Measurements from ENCODE around the gene COL4A2.

- TF ChIP-seq EZH2 (IDR thresholded peaks at IDR 0.05; ENCODE audit: insufficient read depth, poor library complexity, severe bottlenecking) (no peak), EZH2phosphoT487 (IDR thresholded peaks at IDR 0.05; ENCODE audit: insufficient read depth, low read depth) (no peak)
Measured at GRCh38 chr13:110398564-110399507, 91.8 kb downstream of the COL4A2 start.
